ENCODE measurements around the gene IQCF2. TPM values are rescaled to one million over a fixed set of nuclear protein-coding genes. Genes with fewer than 3 reads are reported as not detected.

The IQCF2 gene
- total and polyA plus RNA-seq, 2 donors (not counting 1 experiment from before 2014, with no cell fraction given): not detected

DNA sequence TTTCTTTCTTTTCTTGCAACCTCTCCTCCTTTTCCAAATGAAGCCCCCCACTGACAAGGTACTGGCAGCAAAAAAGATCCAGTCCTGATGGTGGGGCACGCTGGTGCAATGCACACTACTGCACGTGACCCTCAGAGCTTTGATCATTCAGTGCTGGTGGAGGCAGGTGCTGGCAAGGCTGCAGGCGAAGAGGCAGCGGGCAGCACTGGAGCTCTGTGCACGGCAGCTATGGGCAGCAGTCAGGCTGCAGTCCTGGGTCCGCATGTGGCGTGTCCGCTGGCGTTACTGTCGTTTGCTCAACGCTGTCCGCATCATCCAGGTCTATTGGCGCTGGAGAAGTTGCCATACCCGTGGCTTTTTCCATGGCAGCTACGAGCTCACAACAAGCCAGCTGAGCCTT, 42.3 kb upstream of the IQCF2 start:
- H2AFZ ChIP-seq (ENCODE audit: insufficient read depth, low read depth, low read length, poor library complexity, severe bottlenecking): no peak overlapping the region
- 94% methylated on average over 15 of the region's 15 CpGs for WGBS (ENCODE audit: insufficient coverage)
- H3K27me3 Mint-ChIP-seq: peaks cover 65% of the 10 kb centered on the region
- DNase-seq: no peak
- H3K9me3 Mint-ChIP-seq (ENCODE audit: insufficient read depth): peaks cover 4% of the 10 kb centered on the region
- no peaks in the 10 kb centered on the region for H3K4me1 ChIP-seq (ENCODE audit: control insufficient read depth in 2 of 2, insufficient read depth in 2 of 2, low read length in 2 of 2)
- H3K27ac Mint-ChIP-seq: no peak overlapping the region
- TF ChIP-seq, protein P1, sequence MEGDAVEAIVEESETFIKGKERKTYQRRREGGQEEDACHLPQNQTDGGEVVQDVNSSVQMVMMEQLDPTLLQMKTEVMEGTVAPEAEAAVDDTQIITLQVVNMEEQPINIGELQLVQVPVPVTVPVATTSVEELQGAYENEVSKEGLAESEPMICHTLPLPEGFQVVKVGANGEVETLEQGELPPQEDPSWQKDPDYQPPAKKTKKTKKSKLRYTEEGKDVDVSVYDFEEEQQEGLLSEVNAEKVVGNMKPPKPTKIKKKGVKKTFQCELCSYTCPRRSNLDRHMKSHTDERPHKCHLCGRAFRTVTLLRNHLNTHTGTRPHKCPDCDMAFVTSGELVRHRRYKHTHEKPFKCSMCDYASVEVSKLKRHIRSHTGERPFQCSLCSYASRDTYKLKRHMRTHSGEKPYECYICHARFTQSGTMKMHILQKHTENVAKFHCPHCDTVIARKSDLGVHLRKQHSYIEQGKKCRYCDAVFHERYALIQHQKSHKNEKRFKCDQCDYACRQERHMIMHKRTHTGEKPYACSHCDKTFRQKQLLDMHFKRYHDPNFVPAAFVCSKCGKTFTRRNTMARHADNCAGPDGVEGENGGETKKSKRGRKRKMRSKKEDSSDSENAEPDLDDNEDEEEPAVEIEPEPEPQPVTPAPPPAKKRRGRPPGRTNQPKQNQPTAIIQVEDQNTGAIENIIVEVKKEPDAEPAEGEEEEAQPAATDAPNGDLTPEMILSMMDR (IDR thresholded peaks at IDR 0.05): no peak
- TF ChIP-seq EZH2 (IDR thresholded peaks at IDR 0.05; ENCODE audit: borderline replicate concordance, insufficient read depth, low read depth, low read length, poor library complexity, severe bottlenecking): no peak
- H3K4me3 ChIP-seq (ENCODE audit: control extremely low read depth in 1 of 5, extremely low read depth in 1 of 5, insufficient read depth in 1 of 5, low read depth in 2 of 5, low read length in 4 of 5): no peak overlapping the region
- CTCF ChIA-PET: interaction anchor here (1.1 to 1.3 kb wide), 2 partner anchors 9 to 19 kb away, joined by 3 to 4 read pairs; no protein-coding TSS in a partner anchor
- ATAC-seq (ENCODE audit: low read depth): no peak
- H4K20me1 ChIP-seq (ENCODE audit: control insufficient read depth, insufficient read depth, low read length, poor library complexity, severe bottlenecking): no peaks in the 10 kb centered on the region
- intact Hi-C loops (cut with micrococcal nuclease): no loop called here
- no peak overlapping the region for H3K4me3 Mint-ChIP-seq
- no peak overlapping the region for H3K9ac ChIP-seq (ENCODE audit: low read length)
- H3K4me2 ChIP-seq (replicated peaks; ENCODE audit: low read depth, low read length, poor library complexity, severe bottlenecking): no peak overlapping the region
- no peaks in the 10 kb centered on the region for H3K36me3 ChIP-seq (replicated peaks in 1 of 2; ENCODE audit: control extremely low read depth in 1 of 2, control insufficient read depth in 1 of 2, extremely low read depth in 1 of 2, insufficient read depth in 2 of 2, low read length in 1 of 2)
- POLR2A ChIA-PET: no interaction called here
- H3K9me3 ChIP-seq (ENCODE audit: control extremely low read depth in 1 of 3, control insufficient read depth in 2 of 3, insufficient read depth in 1 of 3, low read length in 2 of 3): peaks cover 0 to 5% (median 0%) of the 10 kb centered on the region in 3 donors
- H3K27ac ChIP-seq (ENCODE audit: low read length in 2 of 2): no peak overlapping the region
- peaks cover 0 to 14% (median 6%) of the 10 kb centered on the region in 4 experiments for H3K27me3 ChIP-seq (replicated peaks in 1 of 4; ENCODE audit: control extremely low read depth in 1 of 4, control insufficient read depth in 3 of 4, insufficient read depth in 4 of 4, low read length in 3 of 4)
- H3K4me1 Mint-ChIP-seq: no peaks in the 10 kb centered on the region
- H3K79me2 ChIP-seq (ENCODE audit: control insufficient read depth, insufficient read depth, low read length): no peaks in the 10 kb centered on the region

DNA sequence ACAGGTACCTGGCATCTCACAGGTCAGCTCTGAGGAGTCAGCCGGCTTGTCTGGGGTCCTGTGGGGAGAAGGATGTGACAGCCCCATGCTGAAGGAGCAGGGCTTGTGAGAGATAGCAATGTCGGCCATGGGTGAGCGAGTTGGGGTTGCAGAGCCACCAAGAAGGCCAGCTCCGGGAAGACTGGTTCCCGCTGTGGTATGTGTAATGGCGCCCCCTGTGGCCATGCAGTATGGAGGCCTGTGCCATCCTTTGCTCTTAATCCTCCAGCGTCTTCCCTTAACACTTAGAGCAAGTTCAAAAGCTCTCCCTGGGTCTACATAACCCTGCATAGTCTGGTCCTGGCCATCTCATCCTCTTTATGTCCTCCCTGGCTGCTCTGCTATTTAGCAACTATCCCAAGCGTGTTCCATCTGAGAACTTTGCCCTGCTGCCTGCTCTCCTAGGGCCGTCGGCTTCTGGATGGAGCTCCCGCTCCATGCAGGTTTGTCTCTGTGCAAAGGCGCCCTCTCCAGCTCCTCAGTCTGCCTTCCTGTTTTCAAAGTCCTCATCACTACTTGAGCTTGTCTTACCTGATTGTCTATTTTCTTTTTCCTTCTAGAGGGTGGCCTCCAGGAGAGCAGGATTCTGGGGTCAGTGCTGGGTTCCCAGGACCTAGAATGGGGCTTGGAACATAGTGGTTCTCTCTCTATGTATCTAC, 41.6 kb upstream of the IQCF2 start:
- Mint-ChIP-seq H3K9me3 (ENCODE audit: insufficient read depth) (peaks cover 4% of the 10 kb centered on the region), H3K4me1 (no peaks in the 10 kb centered on the region), H3K27me3 (peaks cover 65% of the 10 kb centered on the region), H3K27ac (no peak overlapping the region), H3K4me3 (no peak overlapping the region)
- Histone ChIP-seq H3K4me2 (replicated peaks; ENCODE audit: low read depth, low read length, poor library complexity, severe bottlenecking) (no peak overlapping the region), H2AFZ (ENCODE audit: insufficient read depth, low read depth, low read length, poor library complexity, severe bottlenecking) (no peak overlapping the region), H3K9ac (ENCODE audit: low read length) (no peak overlapping the region), H3K4me1 (ENCODE audit: control insufficient read depth in 2 of 2, insufficient read depth in 2 of 2, low read length in 2 of 2) (no peaks in the 10 kb centered on the region), H3K36me3 (replicated peaks in 1 of 2; ENCODE audit: control extremely low read depth in 1 of 2, control insufficient read depth in 1 of 2, extremely low read depth in 1 of 2, insufficient read depth in 2 of 2, low read length in 1 of 2) (no peaks in the 10 kb centered on the region), H3K9me3 (ENCODE audit: control extremely low read depth in 1 of 3, control insufficient read depth in 2 of 3, insufficient read depth in 1 of 3, low read length in 2 of 3) (peaks cover 0 to 5% (median 0%) of the 10 kb centered on the region in 3 donors), H4K20me1 (ENCODE audit: control insufficient read depth, insufficient read depth, low read length, poor library complexity, severe bottlenecking) (no peaks in the 10 kb centered on the region), H3K4me3 (ENCODE audit: control extremely low read depth in 1 of 5, extremely low read depth in 1 of 5, insufficient read depth in 1 of 5, low read depth in 2 of 5, low read length in 4 of 5) (no peak overlapping the region), H3K79me2 (ENCODE audit: control insufficient read depth, insufficient read depth, low read length) (no peaks in the 10 kb centered on the region), H3K27me3 (replicated peaks in 1 of 4; ENCODE audit: control extremely low read depth in 1 of 4, control insufficient read depth in 3 of 4, insufficient read depth in 4 of 4, low read length in 3 of 4) (peaks cover 0 to 14% (median 7%) of the 10 kb centered on the region in 4 experiments), H3K27ac (ENCODE audit: low read length in 2 of 2) (no peak overlapping the region)
- DNase-seq (no peak), ATAC-seq (ENCODE audit: low read depth) (no peak)
- POLR2A ChIA-PET: no interaction called here
- WGBS (ENCODE audit: insufficient coverage): 59% methylated on average over 12 of the region's 12 CpGs
- CTCF ChIA-PET: interaction anchor here (0.8 to 1.3 kb wide), 4 partner anchors 8 to 58 kb away, joined by 3 to 4 read pairs (median 3); no protein-coding TSS in a partner anchor
- TF ChIP-seq, protein P1 (IDR thresholded peaks at IDR 0.05): peak; percentile 14
- no peak for TF ChIP-seq EZH2 (IDR thresholded peaks at IDR 0.05; ENCODE audit: borderline replicate concordance, insufficient read depth, low read depth, low read length, poor library complexity, severe bottlenecking)
- intact Hi-C loops (cut with micrococcal nuclease): no loop called here
